HepG2 (cell line): ENCODE data around the gene SBNO2. TPM values are rescaled to one million over a fixed set of nuclear protein-coding genes. Genes with fewer than 3 reads are reported as not detected.

Experiments
- E2F1 ChIP-seq: sonication (generic); formaldehyde crosslinking; IDR thresholded peaks from 2 replicates; pipeline ENCODE4 v1.5.0; 2020; ENCODE audit warnings: missing genetic modification reagents
- FOXC1 ChIP-seq: sonication (generic); formaldehyde crosslinking; IDR thresholded peaks from 2 replicates; pipeline ENCODE4 v1.8.0; 2022; ENCODE audit warnings: mild to moderate bottlenecking, missing genetic modification reagents, borderline replicate concordance
- FOXP4 ChIP-seq: sonication (generic); formaldehyde crosslinking; IDR thresholded peaks from 2 replicates; pipeline ENCODE4 v1.4.0; 2020; ENCODE audit warnings: missing genetic modification reagents
- GABPB1 ChIP-seq: IDR thresholded peaks from 2 replicates; pipeline ENCODE4 v1.6.1; 2016; ENCODE audit warnings: mild to moderate bottlenecking, missing genetic modification reagents, moderate library complexity, missing compliant biosample characterization
- HES4 ChIP-seq: sonication (generic); formaldehyde crosslinking; IDR thresholded peaks from 2 replicates; pipeline ENCODE4 v1.9.0; 2021; ENCODE audit warnings: mild to moderate bottlenecking, missing genetic modification reagents, borderline replicate concordance
- IKZF1 ChIP-seq: fragments of 450-650 bp; IDR thresholded peaks from 2 replicates; pipeline ENCODE4 v1.7.1; 2016
- MLLT10 ChIP-seq: sonication (generic); formaldehyde crosslinking; IDR thresholded peaks from 2 replicates; pipeline ENCODE4 v1.4.0; 2020; ENCODE audit warnings: missing genetic modification reagents
- RCOR2 ChIP-seq: IDR thresholded peaks from 2 replicates; pipeline ENCODE4 v1.6.1; 2016; ENCODE audit warnings: missing biosample characterization, missing genetic modification reagents
- RFX1 ChIP-seq: fragments of 450-650 bp; IDR thresholded peaks from 2 replicates; pipeline ENCODE4 v1.6.1; 2017
- RFX3 ChIP-seq: IDR thresholded peaks from 2 replicates; pipeline ENCODE4 v1.6.1; 2016; ENCODE audit warnings: missing biosample characterization, missing genetic modification reagents
- SAP130 ChIP-seq: IDR thresholded peaks from 2 replicates; pipeline ENCODE4 v1.6.1; 2016; ENCODE audit warnings: low read depth
- SRSF1 ChIP-seq: fragments of 200-400 bp; formaldehyde crosslinking; optimal IDR thresholded peaks from 2 replicates; pipeline ENCODE3; 2017; ENCODE audit warnings: mild to moderate bottlenecking, low read depth, low read length, moderate library complexity
- TCF12 ChIP-seq, 2 experiments: fragments of 450-650 bp in 1 of 2; sonication (generic) in 1 of 2; formaldehyde crosslinking in 1 of 2; IDR thresholded peaks; 2 replicates each; pipeline versions ENCODE4 v1.6.1 to v1.8.0; 2017 to 2022; ENCODE audit warnings: antibody characterized with exemption in 1 of 2, mild to moderate bottlenecking in 1 of 2, missing genetic modification reagents in 1 of 2, moderate library complexity in 1 of 2
- TGIF2 ChIP-seq: IDR thresholded peaks from 2 replicates; pipeline ENCODE4 v1.6.1; 2016; ENCODE audit warnings: control low read depth, missing compliant biosample characterization
- ZNF160 ChIP-seq: sonication (generic); formaldehyde crosslinking; IDR thresholded peaks from 2 replicates; pipeline ENCODE4 v1.8.0; 2022; ENCODE audit warnings: mild to moderate bottlenecking, inconsistent platforms, missing genetic modification reagents
- ZNF343 ChIP-seq: sonication (generic); formaldehyde crosslinking; IDR thresholded peaks from 2 replicates; pipeline ENCODE4 v1.4.0; 2020; ENCODE audit warnings: mild to moderate bottlenecking, missing genetic modification reagents
- ZNF441 ChIP-seq: sonication (generic); formaldehyde crosslinking; IDR thresholded peaks from 2 replicates; pipeline ENCODE4 v1.7.0; 2021; ENCODE audit warnings: missing genetic modification reagents, borderline replicate concordance
- ZNF510 ChIP-seq: sonication (generic); formaldehyde crosslinking; IDR thresholded peaks from 2 replicates; pipeline ENCODE4 v1.4.0; 2020; ENCODE audit warnings: low read depth, mild to moderate bottlenecking, missing genetic modification reagents
- ZNF549 ChIP-seq: sonication (generic); formaldehyde crosslinking; IDR thresholded peaks from 2 replicates; pipeline ENCODE4 v1.5.0; 2020; ENCODE audit warnings: missing genetic modification reagents
- ZNF652 ChIP-seq: IDR thresholded peaks from 2 replicates; pipeline ENCODE4 v1.6.1; 2016; ENCODE audit warnings: low read depth, borderline replicate concordance
- ZNF784 ChIP-seq: sonication (generic); formaldehyde crosslinking; IDR thresholded peaks from 2 replicates; pipeline ENCODE4 v1.5.1; 2020; ENCODE audit warnings: missing genetic modification reagents, mild to moderate bottlenecking, borderline replicate concordance
- polyA plus RNA-seq, 8 experiments: library from polyadenylated mRNA; depleted of rRNA in 3 of 8; stranded (reverse) in 7 of 8; unstranded in 1 of 8; fragments of >200 nt; fragmentation: Illumina TruSeq in 4 of 8; extraction: Trizol in 4 of 8; gene quantifications; 2 replicates each; pipeline versions ENCODE4 v1.2.1 to v1.2.3, GENCODE V29; 2011 to 2016; ENCODE audit warnings: low read depth in 4 of 8, missing spikeins in 1 of 8, mixed read lengths in 1 of 8; ENCODE audit not compliant: insufficient read depth in 1 of 8
- total RNA-seq, 5 experiments: library from RNA; depleted of rRNA; stranded (reverse); fragments of >200 nt; fragmentation: Illumina TruSeq; extraction: Trizol; gene quantifications; 2 replicates each; pipeline ENCODE4 v1.2.3, GENCODE V29; 2016; ENCODE audit warnings: low read depth in 1 of 5
- TF ChIP-seq, protein P1 (sequence below): sonication (generic); formaldehyde crosslinking; IDR thresholded peaks from 2 replicates; pipeline ENCODE4 v1.4.0; 2020; ENCODE audit warnings: mild to moderate bottlenecking, missing genetic modification reagents
- TF ChIP-seq, protein P2 (sequence below): sonication (generic); formaldehyde crosslinking; IDR thresholded peaks from 2 replicates; pipeline ENCODE4 v1.8.1; 2023; ENCODE audit warnings: missing genetic modification reagents, inconsistent platforms, borderline replicate concordance

Gene SBNO2
- total and polyA plus RNA-seq, 2 of the 13 experiments (the other 11 are each of a cell fraction or from before 2014, with no cell fraction given): 8.6 to 10.4 TPM

- no peak for TF ChIP-seq E2F1 (CRISPR knock-in tag)
- TF ChIP-seq ZNF652 (CRISPR knock-in tag): no peak
- no peak for TF ChIP-seq ZNF549
- peak; percentile 77 for TF ChIP-seq GABPB1 (CRISPR knock-in tag)
- no peak for TF ChIP-seq TGIF2
- TF ChIP-seq FOXP4 (CRISPR knock-in tag): peak; percentile 61
- TF ChIP-seq SAP130 (CRISPR knock-in tag): peak; percentile 96
- peak; percentile 82 for TF ChIP-seq ZNF343 (CRISPR knock-in tag)
- no peak for TF ChIP-seq RFX1
- no peak for TF ChIP-seq ZNF784 (CRISPR knock-in tag)
- no peak for TF ChIP-seq IKZF1
- TF ChIP-seq SRSF1: peak; percentile 79
- no peak for TF ChIP-seq MLLT10 (CRISPR knock-in tag)
- TF ChIP-seq ZNF160 (CRISPR knock-in tag): 0 out of 2 replicates have a peak, but pooled peaks have one; percentile 17
- 0 out of 2 replicates have a peak, but pooled peaks have one; percentile 21 for TF ChIP-seq RCOR2
- TF ChIP-seq, protein P1, sequence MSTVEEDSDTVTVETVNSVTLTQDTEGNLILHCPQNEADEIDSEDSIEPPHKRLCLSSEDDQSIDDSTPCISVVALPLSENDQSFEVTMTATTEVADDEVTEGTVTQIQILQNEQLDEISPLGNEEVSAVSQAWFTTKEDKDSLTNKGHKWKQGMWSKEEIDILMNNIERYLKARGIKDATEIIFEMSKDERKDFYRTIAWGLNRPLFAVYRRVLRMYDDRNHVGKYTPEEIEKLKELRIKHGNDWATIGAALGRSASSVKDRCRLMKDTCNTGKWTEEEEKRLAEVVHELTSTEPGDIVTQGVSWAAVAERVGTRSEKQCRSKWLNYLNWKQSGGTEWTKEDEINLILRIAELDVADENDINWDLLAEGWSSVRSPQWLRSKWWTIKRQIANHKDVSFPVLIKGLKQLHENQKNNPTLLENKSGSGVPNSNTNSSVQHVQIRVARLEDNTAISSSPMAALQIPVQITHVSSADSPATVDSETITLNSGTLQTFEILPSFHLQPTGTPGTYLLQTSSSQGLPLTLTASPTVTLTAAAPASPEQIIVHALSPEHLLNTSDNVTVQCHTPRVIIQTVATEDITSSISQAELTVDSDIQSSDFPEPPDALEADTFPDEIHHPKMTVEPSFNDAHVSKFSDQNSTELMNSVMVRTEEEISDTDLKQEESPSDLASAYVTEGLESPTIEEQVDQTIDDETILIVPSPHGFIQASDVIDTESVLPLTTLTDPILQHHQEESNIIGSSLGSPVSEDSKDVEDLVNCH (CRISPR knock-in tag): no peak
- no peak for TF ChIP-seq TCF12 (IDR thresholded peaks at IDR 0.05)
- TF ChIP-seq TCF12 (CRISPR knock-in tag; IDR thresholded peaks at IDR 0.05): no peak
- TF ChIP-seq, protein P2, sequence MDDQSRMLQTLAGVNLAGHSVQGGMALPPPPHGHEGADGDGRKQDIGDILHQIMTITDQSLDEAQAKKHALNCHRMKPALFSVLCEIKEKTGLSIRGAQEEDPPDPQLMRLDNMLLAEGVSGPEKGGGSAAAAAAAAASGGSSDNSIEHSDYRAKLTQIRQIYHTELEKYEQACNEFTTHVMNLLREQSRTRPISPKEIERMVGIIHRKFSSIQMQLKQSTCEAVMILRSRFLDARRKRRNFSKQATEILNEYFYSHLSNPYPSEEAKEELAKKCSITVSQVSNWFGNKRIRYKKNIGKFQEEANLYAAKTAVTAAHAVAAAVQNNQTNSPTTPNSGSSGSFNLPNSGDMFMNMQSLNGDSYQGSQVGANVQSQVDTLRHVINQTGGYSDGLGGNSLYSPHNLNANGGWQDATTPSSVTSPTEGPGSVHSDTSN (CRISPR knock-in tag): no peak
- TF ChIP-seq RFX3 (CRISPR knock-in tag): no peak
- peak; percentile 86 for TF ChIP-seq FOXC1 (CRISPR knock-in tag)
- TF ChIP-seq HES4 (CRISPR knock-in tag): no peak
- 0 out of 2 replicates have a peak, but pooled peaks have one; percentile 26 for TF ChIP-seq ZNF510 (CRISPR knock-in tag)
- peak; percentile 75 for TF ChIP-seq ZNF441 (CRISPR knock-in tag)
Observed at GRCh38 chr19:1113030-1113985, 60.8 kb downstream of the SBNO2 start (continued).
